Adipocyte (in vitro differentiated cells): ENCODE data around the gene ZFYVE27.
A peak's percentile ranks its signal among the peaks of the same experiment; 100 is the strongest.

Source experiments
- DNase-seq: peaks from one replicate; pipeline ENCODE4 v3.0.0-alpha.2; 2015; ENCODE audit warnings: low read depth
- H3K27me3 ChIP-seq: replicated peaks from 2 replicates; pipeline ENCODE4 v1.7.0; 2013; ENCODE audit warnings: mild to moderate bottlenecking, low read length, moderate library complexity; ENCODE audit not compliant: control insufficient read depth, insufficient read depth
- H3K36me3 ChIP-seq: 2 replicates; pipeline ENCODE4 v1.7.0; 2013; ENCODE audit warnings: low read length, mild to moderate bottlenecking, moderate library complexity; ENCODE audit not compliant: control insufficient read depth, insufficient read depth, severe bottlenecking
- H3K4me1 ChIP-seq: 2 replicates; pipeline ENCODE4 v1.7.0; 2013; ENCODE audit warnings: mild to moderate bottlenecking, low read length, moderate library complexity; ENCODE audit not compliant: control insufficient read depth, insufficient read depth
- H3K4me3 ChIP-seq: 2 replicates; pipeline ENCODE4 v1.7.0; 2013; ENCODE audit warnings: mild to moderate bottlenecking, low read length, moderate library complexity
- H3K9ac ChIP-seq: 2 replicates; pipeline ENCODE4 v1.7.0; 2013; ENCODE audit warnings: mild to moderate bottlenecking, low read length, moderate library complexity
- H3K9me3 ChIP-seq: 2 replicates; pipeline ENCODE4 v1.7.0; 2013; ENCODE audit warnings: mild to moderate bottlenecking, low read length, moderate library complexity; ENCODE audit not compliant: control insufficient read depth

The ZFYVE27 gene

GRCh38 chr10:97777143-97777542 lies 40.2 kb downstream of the ZFYVE27 start:
- no peaks in the 10 kb centered on the region for H3K9me3 ChIP-seq

GRCh38 chr10:97778452-97779302 lies 41.7 kb downstream of the ZFYVE27 start:
- no peak for DNase-seq
- Histone ChIP-seq H3K4me1 (peaks cover 8% of the 10 kb centered on the region), H3K9me3 (no peaks in the 10 kb centered on the region), H3K9ac (no peak overlapping the region), H3K4me3 (no peak overlapping the region), H3K27me3 (peaks cover 12% of the 10 kb centered on the region), H3K36me3 (no peaks in the 10 kb centered on the region)

More at GRCh38 chr10:97777143-97777542, 40.2 kb downstream of the ZFYVE27 start:
- no peaks in the 10 kb centered on the region for H3K36me3 ChIP-seq
- H3K9ac ChIP-seq, result no peak overlapping the region
- no peak overlapping the region for H3K4me3 ChIP-seq
- no peak for DNase-seq
- peaks cover 8% of the 10 kb centered on the region for H3K4me1 ChIP-seq
- H3K27me3 ChIP-seq, result peaks cover 27% of the 10 kb centered on the region

DNA sequence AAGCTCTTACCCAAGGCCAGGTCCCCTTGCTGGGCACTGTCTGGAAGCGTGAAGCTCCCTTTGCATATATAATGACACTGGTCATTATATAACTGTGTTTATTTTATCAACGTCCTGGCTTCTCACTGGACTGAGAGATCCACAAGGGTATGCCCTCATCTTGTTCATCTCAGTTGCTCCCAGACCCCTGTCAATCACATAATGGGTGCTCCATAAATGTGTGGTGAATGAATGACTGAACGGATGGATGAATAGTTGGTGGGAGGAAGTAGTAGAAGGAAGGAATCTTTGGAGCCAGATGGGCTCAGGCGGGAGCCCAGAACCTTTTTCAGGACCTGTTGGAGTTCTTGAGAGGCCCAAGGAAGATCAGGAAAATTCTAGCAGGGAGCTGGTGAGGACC lies 42.6 kb downstream of the ZFYVE27 start:
- Histone ChIP-seq H3K4me1 (peaks cover 8% of the 10 kb centered on the region), H3K27me3 (peaks cover 9% of the 10 kb centered on the region), H3K36me3 (no peaks in the 10 kb centered on the region), H3K9me3 (no peaks in the 10 kb centered on the region), H3K9ac (no peak overlapping the region), H3K4me3 (no peak overlapping the region)
- DNase-seq, result no peak

GRCh38 chr10:97779975-97780374 lies 43.0 kb downstream of the ZFYVE27 start:
- H3K9ac ChIP-seq, result no peak overlapping the region
- peaks cover 9% of the 10 kb centered on the region for H3K27me3 ChIP-seq
- peaks cover 8% of the 10 kb centered on the region for H3K4me1 ChIP-seq
- no peaks in the 10 kb centered on the region for H3K36me3 ChIP-seq
- no peaks in the 10 kb centered on the region for H3K9me3 ChIP-seq
- no peak for DNase-seq
- no peak overlapping the region for H3K4me3 ChIP-seq

DNA sequence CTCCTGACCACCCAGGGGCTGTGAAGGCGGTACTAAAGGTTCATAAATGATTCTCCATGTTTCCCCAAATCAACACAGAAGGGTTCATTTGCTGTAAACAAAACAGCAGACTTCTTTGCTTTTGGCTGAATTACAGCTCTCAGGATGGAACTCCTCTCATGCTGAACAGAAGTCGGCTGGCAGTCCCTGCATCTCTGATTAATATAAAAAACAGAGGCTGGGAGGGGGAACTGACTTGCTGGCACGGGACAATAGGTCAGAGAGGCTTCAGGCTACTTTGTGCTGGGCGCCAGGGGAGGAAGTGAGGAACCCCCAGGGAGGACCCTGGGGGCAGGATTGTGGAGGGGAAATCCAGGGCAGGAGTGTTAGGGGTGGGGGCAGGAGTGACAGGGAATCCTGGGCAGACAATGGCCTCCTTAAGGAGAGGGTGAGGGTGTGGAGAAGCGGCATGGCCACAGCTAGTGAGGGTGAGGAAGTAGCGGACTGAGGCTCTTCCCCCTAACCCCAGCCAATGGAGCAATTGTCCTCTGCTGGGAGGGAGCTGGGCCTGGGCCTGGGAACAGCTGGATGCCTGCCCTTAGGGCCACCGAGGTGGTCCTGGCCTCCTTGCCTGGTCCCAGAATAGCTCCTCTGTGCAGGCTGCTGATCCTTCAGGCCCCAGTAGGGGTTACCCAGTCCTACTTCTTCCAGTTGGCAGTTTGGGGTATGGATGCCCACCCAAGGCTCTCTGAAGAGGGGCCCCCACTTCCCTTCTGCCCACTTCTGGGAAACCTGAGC lies 44.1 kb downstream of the ZFYVE27 start:
- Histone ChIP-seq H3K9ac (no peak overlapping the region), H3K4me3 (no peak overlapping the region), H3K9me3 (no peaks in the 10 kb centered on the region), H3K4me1 (peaks cover 8% of the 10 kb centered on the region), H3K27me3 (peaks cover 13% of the 10 kb centered on the region), H3K36me3 (no peaks in the 10 kb centered on the region)
- DNase-seq, result peak; percentile 18

DNA sequence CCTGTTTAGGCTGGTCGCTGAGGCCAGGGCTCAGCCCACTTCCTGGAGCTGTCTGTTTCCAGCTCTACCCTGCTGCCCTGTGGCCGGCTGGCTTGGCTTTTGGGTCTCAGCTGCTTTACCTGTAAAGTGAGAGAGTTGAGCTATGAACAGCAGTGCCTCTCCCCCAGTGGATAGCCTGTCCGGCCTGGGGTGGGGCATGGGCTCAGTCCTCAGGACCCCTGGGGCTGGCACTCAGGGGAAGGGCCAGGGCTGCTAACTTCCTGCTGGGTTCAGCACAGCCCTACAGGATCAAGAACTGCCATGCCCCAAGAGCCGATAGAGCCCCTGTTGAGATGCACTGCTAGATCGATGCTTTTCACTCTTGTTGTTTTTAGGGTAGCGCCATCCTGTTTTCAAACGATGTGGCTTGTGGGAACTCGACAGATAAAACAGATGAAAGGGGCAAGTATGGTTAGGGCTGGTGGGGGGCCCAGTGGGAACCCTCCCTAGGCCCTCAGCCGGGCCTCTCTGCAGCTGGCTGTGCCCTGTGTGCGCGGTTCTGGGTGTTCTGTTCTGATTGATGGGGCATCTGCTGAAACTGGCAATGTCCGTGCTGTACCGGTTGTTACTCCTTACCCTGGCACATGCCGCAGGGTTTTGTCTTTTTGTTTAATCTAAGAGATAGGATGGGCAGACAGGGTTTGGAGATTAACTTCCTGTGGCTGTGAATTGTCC lies 44.8 kb downstream of the ZFYVE27 start:
- no peak for DNase-seq
- Histone ChIP-seq H3K9ac (no peak overlapping the region), H3K4me3 (no peak overlapping the region), H3K36me3 (no peaks in the 10 kb centered on the region), H3K9me3 (no peaks in the 10 kb centered on the region), H3K4me1 (peaks cover 8% of the 10 kb centered on the region), H3K27me3 (peaks cover 20% of the 10 kb centered on the region)

- no peak overlapping the region for H3K9ac ChIP-seq
- H3K9me3 ChIP-seq, result no peaks in the 10 kb centered on the region
- H3K36me3 ChIP-seq, result no peaks in the 10 kb centered on the region
- H3K4me3 ChIP-seq, result no peak overlapping the region
- DNase-seq, result no peak
- peaks cover 8% of the 10 kb centered on the region for H3K4me1 ChIP-seq
- H3K27me3 ChIP-seq, result peaks cover 28% of the 10 kb centered on the region
Observed at GRCh38 chr10:97782455-97783228, 45.7 kb downstream of the ZFYVE27 start.

- no peak for DNase-seq
- H3K36me3 ChIP-seq, result no peaks in the 10 kb centered on the region
- H3K27me3 ChIP-seq, result peaks cover 42% of the 10 kb centered on the region
- H3K4me1 ChIP-seq, result peaks cover 8% of the 10 kb centered on the region
- no peak overlapping the region for H3K9ac ChIP-seq
- no peak overlapping the region for H3K4me3 ChIP-seq
- no peaks in the 10 kb centered on the region for H3K9me3 ChIP-seq
Observed at GRCh38 chr10:97784200-97784810, 47.4 kb downstream of the ZFYVE27 start.

- Histone ChIP-seq H3K4me3 (no peak overlapping the region), H3K9ac (no peak overlapping the region), H3K4me1 (peaks cover 8% of the 10 kb centered on the region), H3K27me3 (peaks cover 48% of the 10 kb centered on the region), H3K9me3 (no peaks in the 10 kb centered on the region), H3K36me3 (no peaks in the 10 kb centered on the region)
- DNase-seq, result no peak
Observed at GRCh38 chr10:97785231-97785630, 48.3 kb downstream of the ZFYVE27 start.

DNA sequence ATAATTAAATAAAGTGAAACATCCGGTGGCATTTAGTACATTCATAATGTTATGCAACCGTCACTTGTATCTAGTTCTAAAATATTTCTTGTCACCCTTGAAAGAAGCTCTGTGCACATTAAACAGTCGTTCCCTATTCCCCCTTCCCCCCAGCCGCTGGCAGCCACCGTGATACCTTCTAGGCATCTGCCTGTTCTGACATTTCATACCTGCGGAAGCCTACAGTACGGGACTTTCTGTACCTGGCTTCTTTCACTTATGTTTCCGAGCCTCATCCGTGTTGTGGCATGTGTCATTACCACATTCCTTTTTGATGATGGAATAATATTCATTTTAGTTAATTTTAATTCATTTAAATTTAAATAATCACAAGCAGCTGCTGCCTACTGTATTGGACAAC lies 48.8 kb downstream of the ZFYVE27 start:
- Histone ChIP-seq H3K4me1 (peaks cover 7% of the 10 kb centered on the region), H3K27me3 (peaks cover 52% of the 10 kb centered on the region), H3K9ac (no peak overlapping the region), H3K36me3 (no peaks in the 10 kb centered on the region), H3K9me3 (no peaks in the 10 kb centered on the region), H3K4me3 (no peak overlapping the region)
- no peak for DNase-seq
